ENCODE measurements around the gene NCF4. TPM values are rescaled to one million over a fixed set of nuclear protein-coding genes. Genes with fewer than 3 reads are reported as not detected.

NCF4 gene
- total and polyA plus RNA-seq, 12 donors: 1.1 to 18.9 (median 3.6) TPM

GRCh38 chr22:36868546-36869181, 7.9 kb downstream of the NCF4 start:
- H3K36me3 ChIP-seq: peaks cover 0 to 68% (median 0%) of the 10 kb centered on the region in 9 donors
- 64 to 67% methylated on average over 5 of the region's 5 CpGs for WGBS, 2 donors

GRCh38 chr22:36870250-36870649, 9.4 kb downstream of the NCF4 start:
- H3K4me1 ChIP-seq: peaks cover 0 to 30% (median 16%) of the 10 kb centered on the region in 9 donors
- H3K4me3 ChIP-seq: no peak overlapping the region
- peaks cover 0 to 58% (median 31%) of the 10 kb centered on the region in 7 donors for H3K27me3 ChIP-seq
- H3K27ac ChIP-seq: no peak overlapping the region
- DNase-seq: no peak
- no peak for TF ChIP-seq CTCF (IDR thresholded peaks at IDR 0.05)
- H3K9me3 ChIP-seq: no peaks in the 10 kb centered on the region
- H3K36me3 ChIP-seq: peaks cover 0 to 69% (median 0%) of the 10 kb centered on the region in 9 donors
- ATAC-seq: no peak
- intact Hi-C loops (cut with DNase I): loop anchor here in 5 of 10 donors (5.0 to 10.0 kb wide), 3 partner anchors 105 to 175 kb away; no protein-coding TSS in a partner anchor
- 83% methylated on average over 14 of the region's 14 CpGs for WGBS, 2 donors

More at GRCh38 chr22:36868546-36869181, 7.9 kb downstream of the NCF4 start:
- no peaks in the 10 kb centered on the region for H3K9me3 ChIP-seq
- no peak overlapping the region for H3K27ac ChIP-seq
- H3K27me3 ChIP-seq: peaks cover 0 to 67% (median 35%) of the 10 kb centered on the region in 7 donors
- TF ChIP-seq CTCF (IDR thresholded peaks at IDR 0.05): no peak
- ATAC-seq (no peak), DNase-seq (no peak)
- intact Hi-C loops (cut with DNase I): no loop called here
- peaks cover 0 to 30% (median 6%) of the 10 kb centered on the region in 9 donors for H3K4me1 ChIP-seq
- no peak overlapping the region for H3K4me3 ChIP-seq

GRCh38 chr22:36871669-36872081, 10.9 kb downstream of the NCF4 start:
- ATAC-seq: no peak
- Histone ChIP-seq H3K4me1 (peaks cover 0 to 28% (median 16%) of the 10 kb centered on the region in 9 donors), H3K27me3 (peaks cover 0 to 48% (median 23%) of the 10 kb centered on the region in 7 donors), H3K27ac (peak overlapping the region in 1 of 10 donors; percentile 20), H3K36me3 (peaks cover 0 to 69% (median 0%) of the 10 kb centered on the region in 9 donors), H3K4me3 (no peak overlapping the region), H3K9me3 (no peaks in the 10 kb centered on the region)
- 58 to 67% methylated on average over 11 of the region's 11 CpGs for WGBS, 2 donors
- DNase-seq: no peak
- intact Hi-C loops (cut with DNase I): loop anchor here in 5 of 10 donors (5.0 to 10.0 kb wide), 3 partner anchors 103 to 173 kb away; no protein-coding TSS in a partner anchor
- TF ChIP-seq CTCF (IDR thresholded peaks at IDR 0.05): no peak

- peaks cover 0 to 71% (median 0%) of the 10 kb centered on the region in 9 donors for H3K36me3 ChIP-seq
- no peak for TF ChIP-seq CTCF (IDR thresholded peaks at IDR 0.05)
These were observed 11.3 kb downstream of the NCF4 start for GRCh38 chr22:36872084-36872483.

More at GRCh38 chr22:36872084-36872483, 11.3 kb downstream of the NCF4 start:
- intact Hi-C loops (cut with DNase I): loop anchor here in 5 of 10 donors (5.0 to 10.0 kb wide), 3 partner anchors 103 to 173 kb away; no protein-coding TSS in a partner anchor
- H3K27me3 ChIP-seq: peaks cover 0 to 47% (median 23%) of the 10 kb centered on the region in 7 donors
- 93% methylated on average over 3 of the region's 3 CpGs for WGBS, 2 donors
- ATAC-seq (no peak), DNase-seq (no peak)
- no peak overlapping the region for H3K4me3 ChIP-seq
- H3K9me3 ChIP-seq: no peaks in the 10 kb centered on the region
- peaks cover 0 to 28% (median 16%) of the 10 kb centered on the region in 9 donors for H3K4me1 ChIP-seq
- H3K27ac ChIP-seq: peak overlapping the region in 1 of 10 donors; percentile 20

Data from heart right ventricle (tissue), 16 donors.